OCI-LY7 (cell line): Measurements from ENCODE around the gene NAP1L3.

Experiments
- EZH2phosphoT487 ChIP-seq: fragments of 200-600 bp; sonication (generic); IDR thresholded peaks from 2 replicates; pipeline ENCODE4 v1.6.1; 2018; ENCODE audit warnings: low read depth, borderline replicate concordance, mild to moderate bottlenecking, mixed run types, antibody characterized with exemption, low read length, moderate library complexity, mixed read lengths
- TF ChIP-seq, protein P1 (sequence below): fragments of 200-600 bp; sonication (generic); conservative IDR thresholded peaks from 2 replicates; pipeline ENCODE4 v1.5.1; 2014; ENCODE audit warnings: mild to moderate bottlenecking, antibody characterized with exemption, low read length, moderate library complexity, mixed read lengths

DNA sequence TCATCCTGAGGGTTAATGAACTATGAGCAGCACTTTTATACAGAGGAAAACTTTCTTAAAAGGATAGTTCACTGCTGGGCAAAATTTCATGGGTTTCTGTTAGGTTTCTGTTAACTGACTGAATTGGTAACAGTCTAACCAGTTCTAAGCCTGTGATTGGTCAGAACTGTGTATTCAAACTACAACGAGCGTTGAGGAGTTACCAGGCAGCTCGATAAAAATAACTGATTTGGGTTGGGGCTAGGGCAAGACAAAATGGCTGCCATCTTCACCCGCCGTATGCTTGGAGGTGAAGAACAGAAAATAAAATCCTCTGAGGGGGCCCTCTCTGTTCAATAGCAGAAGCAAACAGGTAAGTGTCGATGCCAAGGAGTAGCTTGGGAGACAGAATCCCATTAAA is 22.6 kb upstream of the NAP1L3 start:
- no peak for TF ChIP-seq EZH2phosphoT487
- TF ChIP-seq, protein P1, sequence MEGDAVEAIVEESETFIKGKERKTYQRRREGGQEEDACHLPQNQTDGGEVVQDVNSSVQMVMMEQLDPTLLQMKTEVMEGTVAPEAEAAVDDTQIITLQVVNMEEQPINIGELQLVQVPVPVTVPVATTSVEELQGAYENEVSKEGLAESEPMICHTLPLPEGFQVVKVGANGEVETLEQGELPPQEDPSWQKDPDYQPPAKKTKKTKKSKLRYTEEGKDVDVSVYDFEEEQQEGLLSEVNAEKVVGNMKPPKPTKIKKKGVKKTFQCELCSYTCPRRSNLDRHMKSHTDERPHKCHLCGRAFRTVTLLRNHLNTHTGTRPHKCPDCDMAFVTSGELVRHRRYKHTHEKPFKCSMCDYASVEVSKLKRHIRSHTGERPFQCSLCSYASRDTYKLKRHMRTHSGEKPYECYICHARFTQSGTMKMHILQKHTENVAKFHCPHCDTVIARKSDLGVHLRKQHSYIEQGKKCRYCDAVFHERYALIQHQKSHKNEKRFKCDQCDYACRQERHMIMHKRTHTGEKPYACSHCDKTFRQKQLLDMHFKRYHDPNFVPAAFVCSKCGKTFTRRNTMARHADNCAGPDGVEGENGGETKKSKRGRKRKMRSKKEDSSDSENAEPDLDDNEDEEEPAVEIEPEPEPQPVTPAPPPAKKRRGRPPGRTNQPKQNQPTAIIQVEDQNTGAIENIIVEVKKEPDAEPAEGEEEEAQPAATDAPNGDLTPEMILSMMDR, result no peak
